HepG2 (cell line): Measurements from ENCODE around the gene VSIG10L2. TPM values are rescaled to one million over a fixed set of nuclear protein-coding genes. Genes with fewer than 3 reads are reported as not detected.

Experiments
- ARNTL ChIP-seq: sonication (generic); formaldehyde crosslinking; IDR thresholded peaks from 2 replicates; pipeline ENCODE4 v1.4.0; 2020; ENCODE audit warnings: mild to moderate bottlenecking, missing genetic modification reagents
- GABPA ChIP-seq, 2 experiments: IDR thresholded peaks; 2 replicates each; pipeline ENCODE4 v1.6.1; 2011 to 2016; ENCODE audit warnings: low read depth in 2 of 2, low read length in 1 of 2, missing biosample characterization in 1 of 2, missing genetic modification characterization in 1 of 2
- GABPB1 ChIP-seq: IDR thresholded peaks from 2 replicates; pipeline ENCODE4 v1.6.1; 2016; ENCODE audit warnings: mild to moderate bottlenecking, missing genetic modification reagents, moderate library complexity, missing compliant biosample characterization
- NFE2L1 ChIP-seq: sonication (generic); formaldehyde crosslinking; IDR thresholded peaks from 2 replicates; pipeline ENCODE4 v1.4.0; 2020; ENCODE audit warnings: missing genetic modification reagents, mild to moderate bottlenecking, borderline replicate concordance
- SETDB1 ChIP-seq: sonication (generic); formaldehyde crosslinking; IDR thresholded peaks from 2 replicates; pipeline ENCODE4 v1.5.1; 2020; ENCODE audit warnings: missing genetic modification reagents, mild to moderate bottlenecking, borderline replicate concordance
- SMARCC2 ChIP-seq: fragments of 450-650 bp; IDR thresholded peaks from 2 replicates; pipeline ENCODE4 v1.6.1; 2017; ENCODE audit warnings: antibody characterized with exemption, mild to moderate bottlenecking
- SNAPC4 ChIP-seq: sonication (generic); formaldehyde crosslinking; IDR thresholded peaks from 2 replicates; pipeline ENCODE4 v1.4.0; 2020; ENCODE audit warnings: mild to moderate bottlenecking, missing genetic modification reagents
- SPEN ChIP-seq: sonication (generic); formaldehyde crosslinking; IDR thresholded peaks from 2 replicates; pipeline ENCODE4 v1.5.1; 2020; ENCODE audit warnings: low read depth, mild to moderate bottlenecking, missing genetic modification reagents
- TAF1 ChIP-seq: sonication (generic); formaldehyde crosslinking; IDR thresholded peaks from 2 replicates; pipeline ENCODE4 v1.4.0; 2020; ENCODE audit warnings: missing genetic modification reagents
- TRAFD1 ChIP-seq: sonication (generic); formaldehyde crosslinking; IDR thresholded peaks from 2 replicates; pipeline ENCODE4 v1.5.1; 2020; ENCODE audit warnings: missing genetic modification reagents, mild to moderate bottlenecking, borderline replicate concordance
- ZBTB1 ChIP-seq: sonication (generic); formaldehyde crosslinking; IDR thresholded peaks from 2 replicates; pipeline ENCODE4 v1.4.0; 2020; ENCODE audit warnings: missing genetic modification reagents, borderline replicate concordance
- ZFP1 ChIP-seq: IDR thresholded peaks from 2 replicates; pipeline ENCODE4 v1.6.1; 2016
- ZFP62 ChIP-seq: sonication (generic); formaldehyde crosslinking; IDR thresholded peaks from 2 replicates; pipeline ENCODE4 v1.4.0; 2020; ENCODE audit warnings: missing genetic modification reagents
- ZNF101 ChIP-seq: sonication (generic); formaldehyde crosslinking; IDR thresholded peaks from 2 replicates; pipeline ENCODE4 v1.4.0; 2020; ENCODE audit warnings: mild to moderate bottlenecking, low read depth, missing genetic modification reagents, borderline replicate concordance
- ZNF292 ChIP-seq: sonication (generic); formaldehyde crosslinking; IDR thresholded peaks from 2 replicates; pipeline ENCODE4 v1.8.1; 2022; ENCODE audit warnings: mild to moderate bottlenecking, low read depth, missing genetic modification reagents, borderline replicate concordance
- ZNF350 ChIP-seq: sonication (generic); formaldehyde crosslinking; IDR thresholded peaks from 2 replicates; pipeline ENCODE4 v1.4.0; 2020; ENCODE audit warnings: mild to moderate bottlenecking, low read depth, missing genetic modification reagents, borderline replicate concordance
- ZNF558 ChIP-seq: sonication (generic); formaldehyde crosslinking; IDR thresholded peaks from 2 replicates; pipeline ENCODE4 v1.9.0; 2022; ENCODE audit warnings: mild to moderate bottlenecking, missing genetic modification reagents, borderline replicate concordance
- ZNF883 ChIP-seq: sonication (generic); formaldehyde crosslinking; IDR thresholded peaks from 2 replicates; pipeline ENCODE4 v1.5.1; 2020; ENCODE audit warnings: mild to moderate bottlenecking, missing genetic modification reagents; ENCODE audit errors: not compliant biosample characterization
- polyA plus RNA-seq, 8 experiments: library from polyadenylated mRNA; depleted of rRNA in 3 of 8; stranded (reverse) in 7 of 8; unstranded in 1 of 8; fragments of >200 nt; fragmentation: Illumina TruSeq in 4 of 8; extraction: Trizol in 4 of 8; gene quantifications; 2 replicates each; pipeline versions ENCODE4 v1.2.1 to v1.2.3, GENCODE V29; 2011 to 2016; ENCODE audit warnings: low read depth in 4 of 8, missing spikeins in 1 of 8, mixed read lengths in 1 of 8; ENCODE audit not compliant: insufficient read depth in 1 of 8
- total RNA-seq, 5 experiments: library from RNA; depleted of rRNA; stranded (reverse); fragments of >200 nt; fragmentation: Illumina TruSeq; extraction: Trizol; gene quantifications; 2 replicates each; pipeline ENCODE4 v1.2.3, GENCODE V29; 2016; ENCODE audit warnings: low read depth in 1 of 5
- TF ChIP-seq, protein P1 (sequence below): IDR thresholded peaks from 2 replicates; pipeline ENCODE4 v1.6.1; 2016; ENCODE audit warnings: missing biosample characterization, missing genetic modification reagents, low read depth
- TF ChIP-seq, protein P2 (sequence below): sonication (generic); formaldehyde crosslinking; IDR thresholded peaks from 2 replicates; pipeline ENCODE4 v1.5.1; 2020; ENCODE audit warnings: missing genetic modification reagents, mild to moderate bottlenecking, borderline replicate concordance
- TF ChIP-seq, protein P3 (sequence below): IDR thresholded peaks from 2 replicates; pipeline ENCODE4 v1.6.1; 2016; ENCODE audit warnings: missing genetic modification reagents, missing compliant biosample characterization

The VSIG10L2 gene
- total and polyA plus RNA-seq, 2 of the 13 experiments (the other 11 are each of a cell fraction or from before 2014, with no cell fraction given), result 0.21 TPM; not detected in 1

DNA sequence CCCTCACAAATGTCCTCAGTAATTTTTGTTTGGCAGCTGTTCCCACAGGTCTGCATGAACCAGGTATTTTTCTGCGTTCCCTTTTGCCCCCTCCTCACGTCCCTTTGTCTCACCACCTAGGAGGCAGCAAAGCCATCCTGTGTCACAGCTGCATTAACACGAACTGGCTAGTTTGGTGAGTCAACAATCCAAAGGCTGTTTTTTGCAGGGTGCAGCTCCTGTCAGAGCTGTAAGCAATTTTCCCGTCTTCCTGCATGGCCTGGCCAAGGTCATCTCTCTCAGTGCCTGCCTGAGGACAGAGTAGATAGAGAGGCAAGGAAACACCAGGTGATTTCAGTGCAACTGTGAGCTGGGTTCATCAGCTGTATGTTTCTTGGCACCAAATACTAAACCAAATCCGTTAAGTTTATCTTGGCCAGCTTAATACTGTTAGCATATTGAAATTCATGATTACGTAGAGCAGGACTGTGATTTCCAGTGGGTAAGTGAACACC lies 20.6 kb upstream of the VSIG10L2 start (continued):
- no peak for TF ChIP-seq SMARCC2
- TF ChIP-seq, protein P1, sequence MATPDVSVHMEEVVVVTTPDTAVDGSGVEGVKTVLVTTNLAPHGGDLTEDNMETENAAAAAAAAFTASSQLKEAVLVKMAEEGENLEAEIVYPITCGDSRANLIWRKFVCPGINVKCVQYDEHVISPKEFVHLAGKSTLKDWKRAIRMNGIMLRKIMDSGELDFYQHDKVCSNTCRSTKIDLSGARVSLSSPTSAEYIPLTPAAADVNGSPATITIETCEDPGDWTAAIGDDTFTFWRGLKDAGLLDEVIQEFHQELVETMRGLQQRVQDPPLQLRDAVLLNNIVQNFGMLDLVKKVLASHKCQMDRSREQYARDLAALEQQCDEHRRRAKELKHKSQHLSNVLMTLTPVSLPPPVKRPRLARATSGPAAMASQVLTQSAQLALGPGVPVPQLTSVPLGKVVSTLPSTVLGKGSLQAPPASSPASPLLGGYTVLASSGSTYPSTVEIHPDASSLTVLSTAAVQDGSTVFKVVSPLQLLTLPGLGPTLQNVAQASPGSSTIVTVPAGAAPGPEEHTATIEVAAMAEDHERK (CRISPR knock-in tag), result no peak
- TF ChIP-seq ZNF883 (CRISPR knock-in tag), result no peak
- TF ChIP-seq, protein P2, sequence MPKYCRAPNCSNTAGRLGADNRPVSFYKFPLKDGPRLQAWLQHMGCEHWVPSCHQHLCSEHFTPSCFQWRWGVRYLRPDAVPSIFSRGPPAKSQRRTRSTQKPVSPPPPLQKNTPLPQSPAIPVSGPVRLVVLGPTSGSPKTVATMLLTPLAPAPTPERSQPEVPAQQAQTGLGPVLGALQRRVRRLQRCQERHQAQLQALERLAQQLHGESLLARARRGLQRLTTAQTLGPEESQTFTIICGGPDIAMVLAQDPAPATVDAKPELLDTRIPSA (CRISPR knock-in tag), result no peak
- no peak for TF ChIP-seq ZFP1 (CRISPR knock-in tag)
- no peak for TF ChIP-seq SPEN (CRISPR knock-in tag)
- TF ChIP-seq TRAFD1 (CRISPR knock-in tag), result no peak
- no peak for TF ChIP-seq ZNF101 (CRISPR knock-in tag)
- no peak for TF ChIP-seq ZFP62 (CRISPR knock-in tag)
- TF ChIP-seq TAF1 (CRISPR knock-in tag), result no peak
- TF ChIP-seq ZNF292 (CRISPR knock-in tag), result peak; percentile 98; the same call in 1 of the 2 replicates
- no peak for TF ChIP-seq SETDB1
- no peak for TF ChIP-seq SNAPC4
- TF ChIP-seq GABPB1 (CRISPR knock-in tag), result no peak
- TF ChIP-seq ARNTL (CRISPR knock-in tag), result no peak
- 0 out of 2 replicates have a peak, but pooled peaks have one; percentile 27 for TF ChIP-seq ZNF350 (CRISPR knock-in tag)
- TF ChIP-seq ZBTB1 (CRISPR knock-in tag), result no peak
- no peak for TF ChIP-seq NFE2L1 (CRISPR knock-in tag)
- TF ChIP-seq, protein P3, sequence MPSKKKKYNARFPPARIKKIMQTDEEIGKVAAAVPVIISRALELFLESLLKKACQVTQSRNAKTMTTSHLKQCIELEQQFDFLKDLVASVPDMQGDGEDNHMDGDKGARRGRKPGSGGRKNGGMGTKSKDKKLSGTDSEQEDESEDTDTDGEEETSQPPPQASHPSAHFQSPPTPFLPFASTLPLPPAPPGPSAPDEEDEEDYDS (CRISPR knock-in tag), result peak; percentile 58; the same call in 1 of the 2 replicates
- no peak for TF ChIP-seq ZNF558
- no peak for TF ChIP-seq GABPA (IDR thresholded peaks at IDR 0.05; ENCODE audit: low read depth, low read length)
- peak; percentile 15; the same call in 1 of the 2 replicates for TF ChIP-seq GABPA (CRISPR knock-in tag; IDR thresholded peaks at IDR 0.05; ENCODE audit: low read depth)
